T-helper 2 cell treated with Interferon-gamma antibody and Interleukin-4, amounts not matched to agents 5 μg/mL and 100 μg/mL, for 36 hours (primary cell): ENCODE measurements around the gene C3orf49.

Experiments
- DNase-seq: peaks from one replicate; pipeline ENCODE4 v3.0.0; 2021; ENCODE audit warnings: low spot score
- H3K27ac Mint-ChIP-seq: one replicate; pipeline ENCODE4 v1.8.0; 2021; ENCODE audit warnings: mild to moderate bottlenecking, mixed read lengths
- H3K27me3 Mint-ChIP-seq: one replicate; pipeline ENCODE4 v1.8.0; 2021; ENCODE audit warnings: low read depth, mixed read lengths
- H3K36me3 Mint-ChIP-seq: one replicate; pipeline ENCODE4 v1.8.0; 2021; ENCODE audit warnings: low read depth, mixed read lengths
- H3K4me1 Mint-ChIP-seq: one replicate; pipeline ENCODE4 v1.8.0; 2021; ENCODE audit warnings: low read depth, mixed read lengths
- H3K4me3 Mint-ChIP-seq: one replicate; pipeline ENCODE4 v1.8.0; 2022; ENCODE audit warnings: mild to moderate bottlenecking, moderate library complexity, mixed read lengths
- H3K9me3 Mint-ChIP-seq: one replicate; pipeline ENCODE4 v1.8.0; 2021; ENCODE audit warnings: mixed read lengths

Gene C3orf49

DNA sequence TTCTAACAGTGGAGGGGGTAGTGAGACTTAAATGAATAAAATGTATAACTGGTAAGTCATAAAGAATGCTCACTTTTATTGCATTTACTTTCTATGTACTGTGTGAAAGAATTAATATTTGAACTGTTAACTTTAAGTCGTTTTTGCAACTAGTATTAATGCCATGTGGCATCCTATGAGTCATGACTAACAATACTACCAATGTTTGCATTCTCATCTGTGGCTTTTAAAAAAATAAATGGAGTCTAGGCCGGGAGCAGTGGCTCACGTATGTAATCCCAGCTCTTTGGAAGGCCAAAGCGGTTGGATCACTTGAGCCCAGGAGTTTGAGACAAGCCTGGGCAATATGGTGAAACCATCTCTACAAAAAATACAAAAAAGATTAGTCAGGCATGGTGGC, 5.2 kb downstream of the C3orf49 start:
- Mint-ChIP-seq H3K4me1 (no peaks in the 10 kb centered on the region), H3K4me3 (no peak overlapping the region), H3K9me3 (no peaks in the 10 kb centered on the region), H3K27me3 (no peaks in the 10 kb centered on the region), H3K27ac (no peak overlapping the region), H3K36me3 (no peaks in the 10 kb centered on the region)
- no peak for DNase-seq

- H3K36me3 Mint-ChIP-seq: peaks cover 23% of the 10 kb centered on the region
- no peak for DNase-seq
- H3K27ac Mint-ChIP-seq: no peak overlapping the region
- H3K27me3 Mint-ChIP-seq: no peaks in the 10 kb centered on the region
- no peak overlapping the region for H3K4me3 Mint-ChIP-seq
- H3K4me1 Mint-ChIP-seq: no peaks in the 10 kb centered on the region
- H3K9me3 Mint-ChIP-seq: no peaks in the 10 kb centered on the region
These were observed 11.4 kb downstream of the C3orf49 start for GRCh38 chr3:63830526-63830925.

GRCh38 chr3:63832395-63832794, 13.3 kb downstream of the C3orf49 start:
- Mint-ChIP-seq H3K36me3 (peaks cover 23% of the 10 kb centered on the region), H3K4me1 (no peaks in the 10 kb centered on the region), H3K9me3 (no peaks in the 10 kb centered on the region), H3K27me3 (no peaks in the 10 kb centered on the region), H3K27ac (no peak overlapping the region), H3K4me3 (no peak overlapping the region)
- DNase-seq: no peak

- Mint-ChIP-seq H3K27ac (no peak overlapping the region), H3K9me3 (peaks cover 6% of the 10 kb centered on the region)
These were observed 22.6 kb downstream of the C3orf49 start for GRCh38 chr3:63841704-63842103.

GRCh38 chr3:63842127-63842526, 23.0 kb downstream of the C3orf49 start:
- no peak for DNase-seq
- H3K36me3 Mint-ChIP-seq: peaks cover 19% of the 10 kb centered on the region
- H3K4me3 Mint-ChIP-seq: no peak overlapping the region
- no peak overlapping the region for H3K27ac Mint-ChIP-seq
- H3K27me3 Mint-ChIP-seq: no peaks in the 10 kb centered on the region
- H3K4me1 Mint-ChIP-seq: peaks cover 2% of the 10 kb centered on the region
- H3K9me3 Mint-ChIP-seq: peaks cover 6% of the 10 kb centered on the region

More at GRCh38 chr3:63841704-63842103, 22.6 kb downstream of the C3orf49 start:
- Mint-ChIP-seq H3K36me3 (peaks cover 19% of the 10 kb centered on the region), H3K4me3 (no peak overlapping the region), H3K4me1 (peaks cover 2% of the 10 kb centered on the region), H3K27me3 (no peaks in the 10 kb centered on the region)
- DNase-seq: no peak

GRCh38 chr3:63845215-63845614, 26.1 kb downstream of the C3orf49 start:
- no peak for DNase-seq
- Mint-ChIP-seq H3K27me3 (no peaks in the 10 kb centered on the region), H3K27ac (no peak overlapping the region), H3K4me1 (peaks cover 3% of the 10 kb centered on the region), H3K4me3 (no peak overlapping the region), H3K9me3 (peaks cover 6% of the 10 kb centered on the region), H3K36me3 (peaks cover 15% of the 10 kb centered on the region)

DNA sequence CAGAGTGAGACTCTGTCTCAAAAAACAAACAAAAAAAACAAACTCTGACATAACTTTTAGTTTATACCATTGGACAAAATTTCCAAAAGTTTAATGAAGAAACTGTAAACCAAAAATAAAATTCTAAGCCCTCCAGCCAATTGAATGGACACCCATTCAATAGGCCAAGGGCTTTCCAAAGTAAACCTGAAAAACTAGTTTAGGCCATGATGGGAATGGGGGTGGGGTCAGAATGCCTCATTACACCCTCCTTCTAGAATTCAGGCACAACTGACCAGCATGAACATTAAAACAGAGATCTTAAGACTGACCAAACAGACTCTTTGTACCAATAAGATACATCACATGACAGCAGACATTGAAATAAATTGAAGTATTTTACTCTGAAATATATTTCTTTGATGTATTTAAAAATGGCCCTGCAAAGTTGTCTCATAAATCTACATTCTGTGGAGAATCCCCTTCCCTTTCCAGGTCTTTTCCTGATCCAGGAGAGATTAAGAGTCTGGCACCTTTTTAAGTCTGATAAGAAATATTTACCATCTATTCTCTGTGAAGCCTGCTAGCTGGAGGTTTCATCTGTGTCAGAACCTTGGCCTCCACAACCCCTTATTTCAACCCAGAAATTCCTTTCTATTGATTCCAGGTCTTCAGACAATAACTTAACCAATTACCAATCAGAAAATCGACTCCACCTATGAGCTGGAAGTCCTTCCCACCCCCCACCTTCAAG, 28.8 kb downstream of the C3orf49 start:
- Mint-ChIP-seq H3K27me3 (no peaks in the 10 kb centered on the region), H3K27ac (no peak overlapping the region), H3K4me3 (no peak overlapping the region), H3K4me1 (peaks cover 2% of the 10 kb centered on the region), H3K36me3 (peaks cover 7% of the 10 kb centered on the region), H3K9me3 (no peaks in the 10 kb centered on the region)
- no peak for DNase-seq

DNA sequence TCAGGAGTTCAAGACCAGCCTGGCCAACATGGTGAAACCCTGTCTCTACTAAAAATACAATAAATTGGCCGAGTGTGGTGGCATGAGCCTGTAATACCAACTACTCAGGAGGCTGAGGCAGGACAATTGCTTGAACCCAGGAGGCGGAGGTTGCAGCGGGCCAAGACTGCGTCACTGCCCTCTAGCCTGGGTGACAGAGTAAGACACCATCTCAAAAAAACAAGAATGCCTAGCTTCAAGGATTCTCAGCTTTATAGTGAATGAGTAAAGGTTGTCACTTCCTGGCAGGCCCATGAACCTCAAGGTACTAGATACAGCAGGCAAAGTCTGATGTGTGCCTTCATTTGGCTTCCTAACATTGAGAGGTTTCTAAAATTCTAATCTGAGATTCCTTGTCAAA, 30.1 kb downstream of the C3orf49 start:
- Mint-ChIP-seq H3K4me3 (no peak overlapping the region), H3K36me3 (peaks cover 4% of the 10 kb centered on the region), H3K4me1 (peaks cover 2% of the 10 kb centered on the region), H3K27me3 (no peaks in the 10 kb centered on the region), H3K9me3 (no peaks in the 10 kb centered on the region), H3K27ac (no peak overlapping the region)
- no peak for DNase-seq

GRCh38 chr3:63851287-63851686, 32.2 kb downstream of the C3orf49 start:
- peaks cover 3% of the 10 kb centered on the region for H3K36me3 Mint-ChIP-seq
- DNase-seq: no peak
- no peak overlapping the region for H3K4me3 Mint-ChIP-seq
- no peaks in the 10 kb centered on the region for H3K9me3 Mint-ChIP-seq
- no peaks in the 10 kb centered on the region for H3K27me3 Mint-ChIP-seq
- H3K4me1 Mint-ChIP-seq: peaks cover 5% of the 10 kb centered on the region
- H3K27ac Mint-ChIP-seq: no peak overlapping the region

- DNase-seq: no peak
- peaks cover 8% of the 10 kb centered on the region for H3K4me1 Mint-ChIP-seq
- H3K9me3 Mint-ChIP-seq: no peaks in the 10 kb centered on the region
- no peak overlapping the region for H3K27ac Mint-ChIP-seq
- H3K4me3 Mint-ChIP-seq: no peak overlapping the region
- H3K36me3 Mint-ChIP-seq: peaks cover 3% of the 10 kb centered on the region
- no peaks in the 10 kb centered on the region for H3K27me3 Mint-ChIP-seq
These were observed 34.0 kb downstream of the C3orf49 start for GRCh38 chr3:63853106-63853505.

- Mint-ChIP-seq H3K4me3 (no peak overlapping the region), H3K9me3 (no peaks in the 10 kb centered on the region), H3K4me1 (peaks cover 17% of the 10 kb centered on the region), H3K27ac (no peak overlapping the region), H3K27me3 (no peaks in the 10 kb centered on the region), H3K36me3 (peaks cover 3% of the 10 kb centered on the region)
- DNase-seq: no peak
These were observed 36.3 kb downstream of the C3orf49 start for GRCh38 chr3:63855333-63855940.

DNA sequence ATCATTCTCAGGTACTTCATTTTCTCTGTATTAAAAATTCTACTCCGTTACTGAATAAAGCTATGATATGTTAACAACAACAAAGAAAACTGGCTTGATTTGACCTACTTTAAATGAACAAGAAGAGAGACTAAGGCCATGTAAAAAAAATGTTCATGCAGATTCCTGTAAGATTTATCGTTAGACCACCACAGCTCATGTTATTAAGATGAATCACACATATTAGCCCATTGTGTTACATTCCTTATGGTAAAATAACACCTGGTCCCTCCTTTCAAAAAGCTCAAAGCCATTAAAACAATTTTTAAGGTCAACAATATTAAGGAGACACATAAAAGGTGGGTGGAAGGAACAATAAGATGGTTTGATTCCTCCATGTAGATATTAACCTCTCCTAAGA, 38.2 kb downstream of the C3orf49 start:
- H3K4me1 Mint-ChIP-seq: peaks cover 32% of the 10 kb centered on the region
- DNase-seq: no peak

GRCh38 chr3:63860776-63861175, 41.7 kb downstream of the C3orf49 start:
- DNase-seq: no peak
- Mint-ChIP-seq H3K4me3 (no peak overlapping the region), H3K4me1 (peaks cover 47% of the 10 kb centered on the region), H3K27me3 (no peaks in the 10 kb centered on the region), H3K36me3 (peaks cover 14% of the 10 kb centered on the region), H3K9me3 (no peaks in the 10 kb centered on the region), H3K27ac (no peak overlapping the region)

More for the DNA sequence above, 38.2 kb downstream of the C3orf49 start:
- no peaks in the 10 kb centered on the region for H3K36me3 Mint-ChIP-seq
- no peaks in the 10 kb centered on the region for H3K9me3 Mint-ChIP-seq
- H3K27me3 Mint-ChIP-seq: no peaks in the 10 kb centered on the region
- no peak overlapping the region for H3K27ac Mint-ChIP-seq
- no peak overlapping the region for H3K4me3 Mint-ChIP-seq

- no peak for DNase-seq
- Mint-ChIP-seq H3K9me3 (no peaks in the 10 kb centered on the region), H3K27ac (no peak overlapping the region), H3K36me3 (peaks cover 16% of the 10 kb centered on the region), H3K4me3 (no peak overlapping the region), H3K4me1 (peaks cover 45% of the 10 kb centered on the region), H3K27me3 (no peaks in the 10 kb centered on the region)
These were observed 42.2 kb downstream of the C3orf49 start for GRCh38 chr3:63861306-63861705.

DNA sequence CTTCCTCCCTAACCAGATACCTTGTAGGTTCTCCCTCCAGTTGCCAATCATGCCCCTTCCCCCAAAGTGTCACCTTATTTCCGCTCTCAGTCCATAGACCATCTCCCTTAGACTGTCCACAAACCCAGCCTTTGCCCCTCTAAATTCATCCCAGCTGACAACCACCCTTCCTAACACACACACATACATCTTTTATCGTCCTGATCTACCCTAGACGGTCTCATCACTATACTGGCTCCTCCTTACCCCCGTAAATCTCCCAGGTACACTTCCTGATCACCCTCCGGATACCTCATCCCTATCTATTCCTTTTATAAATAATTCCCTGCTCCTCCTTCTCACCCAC, 43.7 kb downstream of the C3orf49 start:
- peaks cover 47% of the 10 kb centered on the region for H3K4me1 Mint-ChIP-seq
- H3K36me3 Mint-ChIP-seq: peaks cover 24% of the 10 kb centered on the region
- peak overlapping the region; percentile 42 for H3K27ac Mint-ChIP-seq
- H3K4me3 Mint-ChIP-seq: peak overlapping the region; percentile 80
- H3K27me3 Mint-ChIP-seq: no peaks in the 10 kb centered on the region
- no peak for DNase-seq
- no peaks in the 10 kb centered on the region for H3K9me3 Mint-ChIP-seq
